WTC11 (cell line): ENCODE data around the gene TMEM106A.
"Not testable (repeated sequence)": the region's sequence is repeated elsewhere in the genome, so short reads cannot be mapped to it uniquely, and the experiment has no call there.

Source experiments
- AFF4 ChIP-seq: sonication (generic); formaldehyde crosslinking; IDR thresholded peaks from 2 replicates; pipeline ENCODE4 v1.8.1; 2023; ENCODE audit warnings: mild to moderate bottlenecking, missing genetic modification reagents, borderline replicate concordance
- AR ChIP-seq: fragments of 250-450 bp; sonication (Bioruptor Pico); IDR thresholded peaks from 2 replicates; pipeline ENCODE4 v1.9.0; 2021; ENCODE audit warnings: mild to moderate bottlenecking
- ATF1 ChIP-seq: sonication (generic); formaldehyde crosslinking; IDR thresholded peaks from 2 replicates; pipeline ENCODE4 v1.8.1; 2023; ENCODE audit warnings: mild to moderate bottlenecking, moderate library complexity, missing genetic modification reagents
- ATF2 ChIP-seq: sonication (generic); formaldehyde crosslinking; IDR thresholded peaks from 2 replicates; pipeline ENCODE4 v1.8.1; 2022; ENCODE audit warnings: low read depth, missing genetic modification reagents, borderline replicate concordance
- CTCF ChIP-seq: fragments of 200-600 bp; IDR thresholded peaks from 2 replicates; pipeline ENCODE4 v1.8.0; 2022; ENCODE audit warnings: antibody characterized with exemption
- FOXJ3 ChIP-seq: sonication (generic); formaldehyde crosslinking; IDR thresholded peaks from 2 replicates; pipeline ENCODE4 v1.9.0; 2021; ENCODE audit warnings: missing genetic modification reagents, mild to moderate bottlenecking, borderline replicate concordance
- NFYB ChIP-seq: sonication (generic); formaldehyde crosslinking; conservative IDR thresholded peaks from 2 replicates; pipeline ENCODE4 v1.8.0; 2022; ENCODE audit warnings: low read depth, missing genetic modification reagents
- SOX15 ChIP-seq: fragments of 250-450 bp; sonication (Bioruptor Pico); IDR thresholded peaks from 2 replicates; pipeline ENCODE4 v1.9.0; 2021; ENCODE audit warnings: mild to moderate bottlenecking
- SP1 ChIP-seq: sonication (generic); formaldehyde crosslinking; conservative IDR thresholded peaks from 2 replicates; pipeline ENCODE4 v1.8.1; 2022; ENCODE audit warnings: missing genetic modification reagents
- USF2 ChIP-seq: sonication (generic); formaldehyde crosslinking; IDR thresholded peaks from 2 replicates; pipeline ENCODE4 v1.8.1; 2023; ENCODE audit warnings: mild to moderate bottlenecking, missing genetic modification reagents, moderate library complexity
- ZNF281 ChIP-seq: sonication (generic); formaldehyde crosslinking; IDR thresholded peaks from 2 replicates; pipeline ENCODE4 v1.8.0; 2023; ENCODE audit warnings: mild to moderate bottlenecking, missing genetic modification reagents
- ZNF396 ChIP-seq: fragments of 250-450 bp; sonication (Bioruptor Pico); IDR thresholded peaks from 2 replicates; pipeline ENCODE4 v1.8.0; 2021; ENCODE audit warnings: mild to moderate bottlenecking, moderate library complexity, borderline replicate concordance

- TF ChIP-seq ATF2 (CRISPR knock-in tag); CTCF; ATF1 (CRISPR knock-in tag); ZNF281 (CRISPR knock-in tag); AFF4 (CRISPR knock-in tag); SP1; SOX15; FOXJ3 (CRISPR knock-in tag); NFYB (CRISPR knock-in tag); AR (CRISPR knock-in tag); USF2 (CRISPR knock-in tag); ZNF396: not testable (repeated sequence)
These were observed 21.6 kb downstream of the TMEM106A start for GRCh38 chr17:43233263-43233662.
